BJ (cell line): Measurements from ENCODE around the gene USP40. TPM values are rescaled to one million over a fixed set of nuclear protein-coding genes. Genes with fewer than 3 reads are reported as not detected.
A peak's percentile ranks its signal among the peaks of the same experiment; 100 is the strongest.

Source experiments
- CTCF ChIA-PET: fragments of 350-600 bp; formaldehyde crosslinking; extraction: SDS; loops from one replicate; lab custom pipeline; 2021; ENCODE audit warnings: antibody characterized with exemption, inconsistent platforms; lab: Yijun Ruan, JAX
- POLR2A ChIA-PET: fragments of 300-600 bp; sonication (Branson Sonifier 250); formaldehyde crosslinking; extraction: SDS; loops from one replicate; lab custom pipeline; 2021; ENCODE audit warnings: antibody characterized with exemption; lab: Charles Lee
- DNase-seq: peaks from one replicate; pipeline ENCODE4 v3.0.0-alpha.2; 2011; ENCODE audit warnings: low read depth
- H3K27me3 ChIP-seq: 2 replicates; pipeline ENCODE4 v1.6.0; 2011; ENCODE audit warnings: low read length; ENCODE audit not compliant: control insufficient read depth, insufficient read depth
- H3K36me3 ChIP-seq: 2 replicates; pipeline ENCODE4 v1.5.1; 2011; ENCODE audit warnings: low read length; ENCODE audit not compliant: control insufficient read depth, insufficient read depth
- H3K4me3 ChIP-seq: 2 replicates; pipeline ENCODE4 v1.5.1; 2011; ENCODE audit warnings: low read depth, mild to moderate bottlenecking, control low read depth, low read length
- polyA plus RNA-seq: library from polyadenylated mRNA; depleted of rRNA; stranded (reverse); fragments of >200 nt; gene quantifications from 2 replicates; pipeline ENCODE4 v1.2.3, GENCODE V29; 2011
- TF ChIP-seq, protein P1 (sequence below): IDR thresholded peaks from 2 replicates; pipeline ENCODE4 v1.5.1; 2011; ENCODE audit warnings: low read depth, mild to moderate bottlenecking, control low read depth, inconsistent platforms, low read length, moderate library complexity; ENCODE audit not compliant: insufficient read depth

Gene USP40
- polyA plus RNA-seq, 1 experiment = 48.9 TPM

DNA sequence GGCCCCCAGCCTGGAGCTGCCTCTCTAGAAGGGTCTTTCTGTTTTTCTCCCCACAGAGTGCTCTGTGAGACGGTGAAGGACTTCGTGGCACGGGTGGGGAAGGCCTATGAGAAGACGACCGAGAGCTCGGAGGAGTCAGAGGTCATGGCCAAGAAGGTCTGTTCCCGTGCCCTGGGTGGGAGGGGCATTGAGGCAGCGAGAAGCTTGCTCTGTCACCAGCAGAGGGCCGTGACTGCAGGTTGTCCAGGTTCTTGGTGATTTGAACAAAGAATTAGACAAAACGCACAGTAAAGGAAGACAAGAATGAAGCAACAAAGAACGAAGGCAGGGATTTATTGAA lies 118.4 kb downstream of the USP40 start:
- ChIA-PET POLR2A (no interaction called here), CTCF (interaction anchor here (0.6 to 4.4 kb wide), 26 partner anchors 8 to 1673 kb away, joined by 3 to 56 read pairs (median 4); partner anchors contain the start of gene UGT1A5)
- no peak overlapping the region for H3K4me3 ChIP-seq
- TF ChIP-seq, protein P1, sequence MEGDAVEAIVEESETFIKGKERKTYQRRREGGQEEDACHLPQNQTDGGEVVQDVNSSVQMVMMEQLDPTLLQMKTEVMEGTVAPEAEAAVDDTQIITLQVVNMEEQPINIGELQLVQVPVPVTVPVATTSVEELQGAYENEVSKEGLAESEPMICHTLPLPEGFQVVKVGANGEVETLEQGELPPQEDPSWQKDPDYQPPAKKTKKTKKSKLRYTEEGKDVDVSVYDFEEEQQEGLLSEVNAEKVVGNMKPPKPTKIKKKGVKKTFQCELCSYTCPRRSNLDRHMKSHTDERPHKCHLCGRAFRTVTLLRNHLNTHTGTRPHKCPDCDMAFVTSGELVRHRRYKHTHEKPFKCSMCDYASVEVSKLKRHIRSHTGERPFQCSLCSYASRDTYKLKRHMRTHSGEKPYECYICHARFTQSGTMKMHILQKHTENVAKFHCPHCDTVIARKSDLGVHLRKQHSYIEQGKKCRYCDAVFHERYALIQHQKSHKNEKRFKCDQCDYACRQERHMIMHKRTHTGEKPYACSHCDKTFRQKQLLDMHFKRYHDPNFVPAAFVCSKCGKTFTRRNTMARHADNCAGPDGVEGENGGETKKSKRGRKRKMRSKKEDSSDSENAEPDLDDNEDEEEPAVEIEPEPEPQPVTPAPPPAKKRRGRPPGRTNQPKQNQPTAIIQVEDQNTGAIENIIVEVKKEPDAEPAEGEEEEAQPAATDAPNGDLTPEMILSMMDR = 0 out of 2 replicates have a peak, but pooled peaks have one; percentile 21
- H3K27me3 ChIP-seq = no peaks in the 10 kb centered on the region
- DNase-seq = no peak
- peaks cover 12% of the 10 kb centered on the region for H3K36me3 ChIP-seq

DNA sequence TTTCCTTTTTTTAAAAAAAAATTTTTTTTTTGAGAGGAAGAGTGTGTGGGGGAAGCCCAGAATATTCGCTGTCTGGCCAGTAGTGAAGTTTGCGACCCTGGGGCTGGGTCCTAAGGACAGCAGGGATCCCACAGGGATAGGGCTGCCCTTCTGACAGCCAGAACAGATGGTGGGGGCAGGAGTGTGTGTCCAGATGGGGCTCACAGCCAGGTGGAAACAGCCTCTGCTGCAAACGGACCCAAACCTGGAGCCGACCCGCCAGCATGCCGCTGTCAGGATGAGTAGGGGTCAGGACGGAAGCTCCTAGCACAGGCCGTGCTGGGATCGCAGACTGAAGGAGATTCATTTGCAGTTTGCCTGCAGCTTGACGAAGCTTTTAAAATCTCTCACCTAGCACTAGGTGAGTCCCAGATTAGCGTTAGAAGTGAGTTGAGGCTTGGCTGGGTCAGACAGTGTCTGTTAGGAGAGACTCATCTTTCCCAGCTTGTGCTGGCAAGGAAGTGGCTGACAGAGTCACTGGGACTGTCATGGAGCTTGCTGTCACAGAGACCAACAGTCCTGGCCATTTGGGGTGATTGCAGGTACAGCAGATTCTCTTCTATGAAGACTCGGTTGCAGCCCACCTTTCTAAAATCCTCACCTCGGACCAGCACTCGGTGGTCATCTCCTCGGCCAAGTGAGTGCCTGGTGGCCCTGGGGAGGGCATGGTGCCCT lies 118.9 kb downstream of the USP40 start:
- DNase-seq = no peak
- H3K27me3 ChIP-seq = no peaks in the 10 kb centered on the region
- peaks cover 12% of the 10 kb centered on the region for H3K36me3 ChIP-seq
- CTCF ChIA-PET = interaction anchor here (0.7 to 4.4 kb wide), 21 partner anchors 10 to 385 kb away, joined by 3 to 56 read pairs (median 4); partner anchors contain the start of gene UGT1A5
- H3K4me3 ChIP-seq = no peak overlapping the region
- POLR2A ChIA-PET = no interaction called here
- TF ChIP-seq, protein P1 = no peak

DNA sequence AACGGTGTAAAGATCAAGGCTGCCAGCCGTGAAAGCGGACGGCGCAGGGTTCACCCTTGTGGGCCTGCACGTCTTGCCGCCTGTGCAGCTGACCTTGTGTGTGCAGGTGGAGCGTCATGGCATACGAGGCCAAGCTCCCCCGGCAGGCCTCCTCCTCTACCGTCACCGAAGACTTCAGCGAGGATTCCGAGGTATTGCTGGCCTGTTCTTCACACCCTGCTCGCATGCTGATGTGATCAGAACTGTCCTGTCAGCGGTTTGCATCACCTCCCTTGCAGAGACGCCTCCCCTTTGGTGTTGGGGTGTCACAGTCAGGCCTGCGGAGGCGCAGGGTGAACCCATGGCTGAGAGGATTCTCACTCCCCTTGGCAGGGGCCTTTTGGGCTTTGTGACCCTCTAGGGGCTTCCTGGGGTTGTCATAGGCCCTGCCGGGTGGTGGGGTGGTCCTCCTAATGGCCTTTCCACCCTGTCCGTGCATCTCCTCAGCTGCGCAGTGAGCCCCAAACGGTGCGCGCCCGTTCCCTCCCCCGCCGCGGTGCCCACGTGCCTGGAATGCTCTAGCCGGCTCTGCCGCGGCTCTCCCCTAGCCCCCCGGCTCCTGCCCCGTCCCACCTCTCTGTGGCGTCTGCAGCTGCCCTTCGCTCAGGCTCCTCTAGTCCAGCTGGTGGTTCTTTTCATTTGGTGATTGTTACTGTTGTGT lies 119.8 kb downstream of the USP40 start:
- ChIA-PET POLR2A (no interaction called here), CTCF (interaction anchor here (0.9 to 5.3 kb wide), 5 partner anchors 10 to 265 kb away, joined by 3 to 82 read pairs (median 3); partner anchors contain the start of gene UGT1A5)
- Histone ChIP-seq H3K36me3 (peaks cover 10% of the 10 kb centered on the region), H3K27me3 (no peaks in the 10 kb centered on the region), H3K4me3 (no peak overlapping the region)
- TF ChIP-seq, protein P1 = no peak
- no peak for DNase-seq

DNA sequence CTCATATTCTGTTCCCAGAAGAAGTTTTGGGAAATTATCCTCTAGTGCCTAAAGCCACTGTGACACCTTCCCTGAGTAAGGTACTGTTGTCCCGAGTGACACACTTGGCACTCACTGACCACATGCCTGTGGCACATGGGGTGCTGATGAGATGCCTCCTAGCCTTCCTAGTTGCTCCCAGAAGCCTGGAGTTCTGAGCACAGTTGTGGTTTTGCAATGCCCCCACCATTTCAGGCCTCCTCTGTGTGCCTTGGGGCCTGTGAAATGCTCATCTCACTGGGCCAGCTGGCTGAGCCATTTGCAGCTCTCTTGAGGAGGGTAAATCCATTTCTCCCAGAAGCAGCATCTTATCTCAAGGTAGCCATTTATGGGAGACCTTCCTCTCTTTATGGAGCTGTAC lies 120.5 kb downstream of the USP40 start:
- H3K36me3 ChIP-seq = peaks cover 12% of the 10 kb centered on the region
- TF ChIP-seq, protein P1 = no peak
- H3K27me3 ChIP-seq = no peaks in the 10 kb centered on the region
- no peak overlapping the region for H3K4me3 ChIP-seq
- DNase-seq = no peak
- ChIA-PET POLR2A (no interaction called here), CTCF (interaction anchor here (1.0 to 5.3 kb wide), 4 partner anchors 12 to 266 kb away, joined by 3 to 82 read pairs (median 30); partner anchors contain the start of gene UGT1A5)
